Effector memory CD8-positive, alpha-beta T cell (primary cell): ENCODE results near the gene STRBP.
"Not testable (repeated sequence)": the region's sequence is repeated elsewhere in the genome, so short reads cannot be mapped to it uniquely, and the experiment has no call there.

Experiments used
- ATAC-seq: fragments of 150-1000 bp; cut with Tn5 transposase; replicated peaks from 2 replicates; pipeline ENCODE4 v1.10.0; 2021; ENCODE audit warnings: mild to moderate bottlenecking, moderate library complexity
- DNase-seq, 3 experiments: peaks; one replicate each; pipeline ENCODE4 v3.0.0; 2021
- H3K27ac Mint-ChIP-seq, 2 donors: one replicate each; pipeline ENCODE4 v1.8.0; 2022; ENCODE audit warnings: mild to moderate bottlenecking in 2 of 2, mixed read lengths in 2 of 2, moderate library complexity in 2 of 2
- H3K27me3 Mint-ChIP-seq, 2 donors: one replicate each; pipeline ENCODE4 v1.8.0; 2022; ENCODE audit warnings: mixed read lengths in 2 of 2
- H3K36me3 Mint-ChIP-seq: one replicate; pipeline ENCODE4 v1.8.0; 2022; ENCODE audit warnings: mild to moderate bottlenecking, moderate library complexity, mixed read lengths; ENCODE audit not compliant: insufficient read depth
- H3K4me1 Mint-ChIP-seq, 2 donors: one replicate each; pipeline ENCODE4 v1.8.0; 2022; ENCODE audit warnings: low read depth in 2 of 2, mixed read lengths in 2 of 2
- H3K4me3 Mint-ChIP-seq, 2 donors: one replicate each; pipeline ENCODE4 v1.8.0; 2022; ENCODE audit warnings: mild to moderate bottlenecking in 2 of 2, mixed read lengths in 2 of 2, moderate library complexity in 2 of 2
- H3K9me3 Mint-ChIP-seq, 2 donors: one replicate each; pipeline ENCODE4 v1.8.0; 2022; ENCODE audit warnings: mixed read lengths in 2 of 2

The STRBP gene

DNA sequence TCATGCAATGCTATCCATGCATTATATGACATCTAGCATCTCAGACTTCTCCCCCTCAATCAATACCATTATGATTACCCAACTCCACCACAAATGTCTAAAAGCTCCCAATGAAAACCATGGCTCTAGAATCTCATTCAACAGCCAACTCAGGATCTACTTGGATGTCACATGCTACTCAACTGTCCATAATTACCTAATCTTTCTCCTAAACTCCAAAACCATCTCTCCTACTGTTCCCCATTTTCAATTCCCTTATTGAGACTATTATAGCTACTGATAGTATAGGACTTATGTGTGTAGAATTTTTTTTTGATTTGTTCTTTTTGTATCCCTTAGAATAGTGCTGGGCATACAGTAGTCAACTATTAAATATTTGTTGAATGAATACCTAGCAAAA lies 8.2 kb upstream of the STRBP start:
- Mint-ChIP-seq H3K9me3 (no peaks in the 10 kb centered on the region), H3K4me3 (no peak overlapping the region), H3K27ac (no peak overlapping the region), H3K36me3 (peaks cover 2% of the 10 kb centered on the region), H3K27me3 (peaks cover 15 to 29% of the 10 kb centered on the region in 2 donors), H3K4me1 (no peaks in the 10 kb centered on the region)
- ATAC-seq = no peak
- no peak for DNase-seq

GRCh38 chr9:123271133-123271532 lies 2.7 kb upstream of the STRBP start:
- H3K27ac Mint-ChIP-seq, H3K9me3 Mint-ChIP-seq, DNase-seq, ATAC-seq, H3K36me3 Mint-ChIP-seq, H3K4me3 Mint-ChIP-seq: not testable (repeated sequence)
- peaks cover 14 to 17% of the 10 kb centered on the region in 2 donors for H3K4me1 Mint-ChIP-seq
- H3K27me3 Mint-ChIP-seq = peaks cover 7 to 10% of the 10 kb centered on the region in 2 donors

DNA sequence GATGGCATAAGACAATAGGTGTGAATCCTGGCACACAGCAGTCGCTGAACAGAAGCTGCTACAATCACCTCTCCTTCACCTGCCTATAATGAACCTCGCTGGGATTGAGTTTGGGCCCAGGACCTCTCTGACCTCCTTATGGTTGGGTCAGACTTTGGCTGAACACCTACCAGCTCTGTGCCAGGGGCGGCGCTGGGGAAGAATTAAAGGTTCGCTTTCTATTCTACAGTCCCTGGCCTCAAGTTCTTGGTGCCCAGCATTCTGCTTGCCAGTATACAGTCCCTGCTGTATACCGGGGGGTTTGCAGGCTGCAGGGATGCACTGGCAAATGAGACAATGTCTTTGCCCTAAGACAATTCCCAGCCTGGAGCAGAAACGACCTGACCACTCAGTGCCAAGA lies 895 bp upstream of the STRBP start:
- no peak for ATAC-seq
- DNase-seq = no peak
- H3K4me3 Mint-ChIP-seq = peak overlapping the region; percentile 30 to 83
- peaks cover 17 to 19% of the 10 kb centered on the region in 2 donors for H3K4me1 Mint-ChIP-seq
- H3K27me3 Mint-ChIP-seq = no peaks in the 10 kb centered on the region
- peak overlapping the region in 1 of 2 donors; percentile 36 for H3K27ac Mint-ChIP-seq
- peaks cover 8% of the 10 kb centered on the region for H3K36me3 Mint-ChIP-seq
- H3K9me3 Mint-ChIP-seq = no peaks in the 10 kb centered on the region

- no peak for DNase-seq
- Mint-ChIP-seq H3K36me3 (peaks cover 8% of the 10 kb centered on the region), H3K27ac (peak overlapping the region in 1 of 2 donors; percentile 6), H3K4me1 (peaks cover 17 to 19% of the 10 kb centered on the region in 2 donors), H3K9me3 (no peaks in the 10 kb centered on the region), H3K4me3 (peak overlapping the region; percentile 83 to 85), H3K27me3 (no peaks in the 10 kb centered on the region)
- ATAC-seq = no peak
These were observed 254 bp downstream of the STRBP start for GRCh38 chr9:123268199-123268464.

GRCh38 chr9:123267481-123268198 lies 746 bp downstream of the STRBP start:
- no peaks in the 10 kb centered on the region for H3K27me3 Mint-ChIP-seq
- DNase-seq (peak in 2 of 3 experiments; percentile 4 to 9), ATAC-seq (no peak)
- peak overlapping the region; percentile 83 to 85 for H3K4me3 Mint-ChIP-seq
- peaks cover 17 to 19% of the 10 kb centered on the region in 2 donors for H3K4me1 Mint-ChIP-seq
- H3K9me3 Mint-ChIP-seq = no peaks in the 10 kb centered on the region
- H3K27ac Mint-ChIP-seq = peak overlapping the region in 1 of 2 donors; percentile 6
- peaks cover 8% of the 10 kb centered on the region for H3K36me3 Mint-ChIP-seq

DNA sequence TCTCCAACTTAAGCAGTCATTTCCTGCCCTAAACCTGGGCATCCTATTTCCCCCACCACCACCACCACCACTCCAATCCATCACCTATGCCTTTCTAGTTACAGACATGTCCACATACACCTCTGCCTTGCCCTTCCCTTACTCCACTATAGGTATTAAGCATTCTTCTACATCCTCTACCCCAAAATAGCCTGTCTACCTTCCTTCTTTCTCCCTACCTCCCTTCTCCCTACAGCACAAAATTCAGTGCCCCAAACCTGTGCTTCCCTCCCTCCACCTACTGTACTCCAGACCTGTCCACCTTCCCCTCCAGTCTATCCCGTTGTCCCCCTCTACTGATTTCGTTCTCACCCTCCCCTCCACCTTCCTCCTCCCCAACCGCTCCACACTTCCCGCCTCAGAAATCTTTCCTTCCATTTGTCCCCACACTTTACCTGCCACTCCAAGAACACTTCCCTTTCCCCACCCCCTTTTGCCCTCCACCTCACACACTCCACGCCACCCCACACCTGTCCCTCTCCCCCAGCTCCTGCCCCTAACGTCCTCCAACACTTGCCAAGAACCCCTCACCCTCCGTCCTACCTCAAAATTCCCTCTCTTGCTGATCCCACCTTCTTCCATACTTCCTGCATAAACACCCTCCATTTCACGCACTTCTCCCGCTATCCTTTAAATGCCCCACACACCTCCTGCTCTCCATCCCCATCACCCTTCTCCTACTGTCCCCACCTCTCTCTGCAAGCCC lies 1.6 kb downstream of the STRBP start:
- Mint-ChIP-seq H3K27me3 (no peaks in the 10 kb centered on the region), H3K27ac (peak overlapping the region; percentile 6 to 15), H3K4me1 (peaks cover 17 to 20% of the 10 kb centered on the region in 2 donors), H3K9me3 (no peaks in the 10 kb centered on the region), H3K36me3 (peaks cover 8% of the 10 kb centered on the region), H3K4me3 (peak overlapping the region; percentile 83 to 85)
- DNase-seq = no peak
- no peak for ATAC-seq

DNA sequence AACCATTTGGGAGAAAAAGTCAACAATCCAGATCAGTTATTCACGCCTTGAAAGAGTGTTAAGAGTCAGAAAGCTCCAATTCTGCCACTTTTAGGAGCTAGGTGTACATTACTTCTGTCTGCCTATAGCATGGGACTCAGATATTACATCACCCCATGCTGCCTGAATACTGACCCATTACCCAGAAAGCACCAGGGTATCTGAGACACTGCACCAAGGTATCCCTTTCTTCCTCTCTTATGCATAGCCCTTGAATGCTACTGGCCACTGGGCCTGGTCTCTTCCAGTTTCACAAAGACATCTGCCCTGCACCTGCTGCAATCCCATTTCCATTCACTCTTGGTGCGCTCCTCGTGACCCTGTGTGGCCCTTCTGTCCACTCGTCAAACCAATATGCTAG lies 2.6 kb downstream of the STRBP start:
- no peaks in the 10 kb centered on the region for H3K27me3 Mint-ChIP-seq
- peaks cover 8% of the 10 kb centered on the region for H3K36me3 Mint-ChIP-seq
- DNase-seq = no peak
- no peak for ATAC-seq
- H3K4me3 Mint-ChIP-seq = no peak overlapping the region
- H3K9me3 Mint-ChIP-seq = no peaks in the 10 kb centered on the region
- no peak overlapping the region for H3K27ac Mint-ChIP-seq
- H3K4me1 Mint-ChIP-seq = peaks cover 17 to 22% of the 10 kb centered on the region in 2 donors

- Mint-ChIP-seq H3K36me3 (peaks cover 8% of the 10 kb centered on the region), H3K27ac (no peak overlapping the region), H3K4me1 (peaks cover 15 to 22% of the 10 kb centered on the region in 2 donors), H3K27me3 (no peaks in the 10 kb centered on the region), H3K4me3 (no peak overlapping the region), H3K9me3 (no peaks in the 10 kb centered on the region)
- ATAC-seq = no peak
- no peak for DNase-seq
These were observed 5.2 kb downstream of the STRBP start for GRCh38 chr9:123263227-123263626.

DNA sequence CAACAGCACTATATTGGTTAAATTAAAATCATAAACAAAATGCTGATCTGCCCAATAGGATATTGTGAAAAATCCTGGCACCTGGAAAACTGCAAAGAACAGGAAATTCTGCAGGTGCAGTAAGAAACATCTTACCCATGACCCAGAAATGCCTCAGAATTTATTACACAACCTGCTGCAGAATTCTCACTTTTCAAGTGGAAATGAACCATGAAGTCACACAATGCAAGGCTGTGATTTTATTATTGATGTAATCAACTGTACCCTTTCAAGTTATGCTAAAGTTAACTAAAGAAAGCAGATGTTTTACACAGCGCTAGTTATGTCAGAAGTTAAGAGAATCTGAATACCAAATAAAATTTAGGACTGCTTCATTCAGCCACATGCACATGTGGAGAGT lies 6.0 kb downstream of the STRBP start:
- H3K27ac Mint-ChIP-seq = no peak overlapping the region
- H3K4me1 Mint-ChIP-seq = peaks cover 13 to 22% of the 10 kb centered on the region in 2 donors
- no peak overlapping the region for H3K4me3 Mint-ChIP-seq
- H3K36me3 Mint-ChIP-seq = peaks cover 5% of the 10 kb centered on the region
- H3K9me3 Mint-ChIP-seq = no peaks in the 10 kb centered on the region
- ATAC-seq (no peak), DNase-seq (no peak)
- no peaks in the 10 kb centered on the region for H3K27me3 Mint-ChIP-seq

DNA sequence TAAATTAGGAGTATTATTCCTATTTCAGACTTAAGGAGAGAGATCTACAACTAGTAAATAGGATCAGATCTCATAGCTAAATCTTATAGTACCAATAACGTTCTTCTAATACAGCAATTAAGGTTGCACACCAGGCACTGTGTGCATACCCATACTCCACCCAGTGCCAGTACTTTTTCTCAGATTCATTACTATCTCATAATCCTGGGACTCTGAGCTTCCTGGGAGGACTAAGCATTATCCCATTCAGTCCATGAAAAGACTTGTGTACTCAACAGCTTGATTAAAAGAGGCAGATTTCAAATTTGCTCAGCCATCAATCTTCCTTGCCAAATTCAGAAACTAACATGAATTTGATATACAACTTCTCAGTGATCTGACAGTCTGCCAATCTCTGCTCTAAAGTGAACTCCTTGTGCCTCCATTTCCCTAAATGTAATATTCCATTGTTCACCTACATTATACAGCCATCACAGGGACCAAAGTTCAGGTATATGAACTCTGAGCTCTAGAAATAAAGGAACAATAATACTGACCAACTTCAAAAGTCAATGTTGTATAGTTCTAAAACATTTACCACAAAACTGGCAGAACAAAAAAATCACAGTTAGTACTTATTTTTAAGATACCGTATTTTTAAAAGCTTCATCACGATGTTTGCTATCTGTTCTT lies 7.2 kb downstream of the STRBP start:
- Mint-ChIP-seq H3K4me3 (no peak overlapping the region), H3K9me3 (no peaks in the 10 kb centered on the region), H3K36me3 (peaks cover 4% of the 10 kb centered on the region), H3K27me3 (no peaks in the 10 kb centered on the region), H3K27ac (no peak overlapping the region), H3K4me1 (peaks cover 3 to 14% of the 10 kb centered on the region in 2 donors)
- ATAC-seq (no peak), DNase-seq (no peak)

GRCh38 chr9:123260340-123260739 lies 8.0 kb downstream of the STRBP start:
- H3K27me3 Mint-ChIP-seq = no peaks in the 10 kb centered on the region

GRCh38 chr9:123257276-123257675 lies 11.1 kb downstream of the STRBP start:
- peaks cover 1 to 16% of the 10 kb centered on the region in 2 donors for H3K4me1 Mint-ChIP-seq
- ATAC-seq (no peak), DNase-seq (no peak)
- no peak overlapping the region for H3K27ac Mint-ChIP-seq
- H3K9me3 Mint-ChIP-seq = no peaks in the 10 kb centered on the region
- H3K36me3 Mint-ChIP-seq = peaks cover 4% of the 10 kb centered on the region
- no peaks in the 10 kb centered on the region for H3K27me3 Mint-ChIP-seq
- no peak overlapping the region for H3K4me3 Mint-ChIP-seq

More at GRCh38 chr9:123260340-123260739, 8.0 kb downstream of the STRBP start:
- H3K4me3 Mint-ChIP-seq = no peak overlapping the region
- no peak for DNase-seq
- no peaks in the 10 kb centered on the region for H3K9me3 Mint-ChIP-seq
- H3K36me3 Mint-ChIP-seq = peaks cover 4% of the 10 kb centered on the region
- H3K27ac Mint-ChIP-seq = no peak overlapping the region
- ATAC-seq = no peak
- peaks cover 0 to 12% of the 10 kb centered on the region in 2 donors for H3K4me1 Mint-ChIP-seq

DNA sequence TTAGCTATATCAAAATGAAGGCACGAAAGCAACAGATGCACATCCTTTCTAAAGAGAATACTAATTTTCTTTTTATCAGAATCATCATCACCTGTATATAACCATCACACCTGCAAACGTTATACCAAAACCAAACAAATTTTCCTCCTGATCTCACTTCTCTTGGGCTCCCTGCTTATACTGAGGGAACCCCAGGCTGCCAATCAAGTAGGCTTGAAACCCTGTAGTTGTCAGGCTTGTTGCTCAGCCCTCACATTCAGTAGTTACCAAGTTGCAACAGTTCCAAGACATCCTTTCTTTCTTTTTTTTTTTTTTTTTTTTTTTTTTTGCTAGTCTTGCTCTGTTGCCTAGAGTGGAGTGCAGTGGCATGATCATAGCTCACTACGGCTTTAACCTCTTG lies 12.7 kb downstream of the STRBP start:
- Mint-ChIP-seq H3K36me3 (peaks cover 4% of the 10 kb centered on the region), H3K4me1 (peaks cover 4 to 12% of the 10 kb centered on the region in 2 donors), H3K27me3 (no peaks in the 10 kb centered on the region), H3K9me3 (no peaks in the 10 kb centered on the region), H3K4me3 (no peak overlapping the region), H3K27ac (no peak overlapping the region)
- ATAC-seq = no peak
- DNase-seq = no peak

DNA sequence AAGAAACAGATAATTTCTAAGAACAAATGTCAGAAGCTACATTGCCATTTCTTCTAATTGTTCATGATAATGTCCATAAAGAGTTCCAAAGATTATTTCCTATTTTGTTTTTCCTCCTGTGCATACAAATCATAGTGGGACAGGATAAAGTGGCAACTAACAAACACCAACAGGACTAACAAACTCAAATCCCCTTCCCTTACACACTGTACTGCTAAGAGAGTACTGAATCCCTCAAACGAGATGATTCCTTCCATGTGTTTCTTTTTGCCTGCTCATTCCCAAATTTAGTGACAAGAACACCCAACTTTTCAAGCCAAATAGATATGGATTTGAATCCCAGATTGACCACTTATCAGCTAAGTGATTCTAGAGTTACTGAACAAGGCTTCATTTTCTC lies 15.2 kb downstream of the STRBP start:
- no peaks in the 10 kb centered on the region for H3K27me3 Mint-ChIP-seq
- H3K4me1 Mint-ChIP-seq = peaks cover 4 to 12% of the 10 kb centered on the region in 2 donors

More for the DNA sequence above, 15.2 kb downstream of the STRBP start:
- ATAC-seq = no peak
- Mint-ChIP-seq H3K4me3 (no peak overlapping the region), H3K36me3 (peaks cover 4% of the 10 kb centered on the region), H3K27ac (no peak overlapping the region), H3K9me3 (no peaks in the 10 kb centered on the region)
- DNase-seq = no peak
